ENCODE data around the gene GPR84.

DNA sequence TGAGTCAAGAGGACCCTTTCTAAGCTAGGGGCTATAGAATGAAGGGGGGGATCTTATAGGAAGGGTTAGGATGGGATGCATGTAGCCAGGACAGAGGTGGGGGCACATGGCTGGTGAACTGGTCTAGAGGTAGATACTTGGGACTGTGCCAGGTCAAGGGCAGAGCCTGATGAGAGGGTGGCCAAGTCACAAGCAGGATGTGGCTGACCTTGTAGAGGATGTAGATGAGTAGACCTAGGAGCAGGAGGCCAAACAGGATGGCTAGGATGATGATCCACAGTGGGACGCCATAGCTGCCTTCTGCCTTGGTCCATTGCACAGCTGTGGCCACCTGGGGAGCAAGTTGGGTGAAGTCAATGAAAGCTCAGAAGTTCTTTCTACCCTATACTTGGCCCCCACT, 32.9 kb upstream of the GPR84 start:
- TF ChIP-seq, protein P1, sequence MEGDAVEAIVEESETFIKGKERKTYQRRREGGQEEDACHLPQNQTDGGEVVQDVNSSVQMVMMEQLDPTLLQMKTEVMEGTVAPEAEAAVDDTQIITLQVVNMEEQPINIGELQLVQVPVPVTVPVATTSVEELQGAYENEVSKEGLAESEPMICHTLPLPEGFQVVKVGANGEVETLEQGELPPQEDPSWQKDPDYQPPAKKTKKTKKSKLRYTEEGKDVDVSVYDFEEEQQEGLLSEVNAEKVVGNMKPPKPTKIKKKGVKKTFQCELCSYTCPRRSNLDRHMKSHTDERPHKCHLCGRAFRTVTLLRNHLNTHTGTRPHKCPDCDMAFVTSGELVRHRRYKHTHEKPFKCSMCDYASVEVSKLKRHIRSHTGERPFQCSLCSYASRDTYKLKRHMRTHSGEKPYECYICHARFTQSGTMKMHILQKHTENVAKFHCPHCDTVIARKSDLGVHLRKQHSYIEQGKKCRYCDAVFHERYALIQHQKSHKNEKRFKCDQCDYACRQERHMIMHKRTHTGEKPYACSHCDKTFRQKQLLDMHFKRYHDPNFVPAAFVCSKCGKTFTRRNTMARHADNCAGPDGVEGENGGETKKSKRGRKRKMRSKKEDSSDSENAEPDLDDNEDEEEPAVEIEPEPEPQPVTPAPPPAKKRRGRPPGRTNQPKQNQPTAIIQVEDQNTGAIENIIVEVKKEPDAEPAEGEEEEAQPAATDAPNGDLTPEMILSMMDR (IDR thresholded peaks at IDR 0.05; ENCODE audit: borderline replicate concordance, extremely low read depth, low read length, poor library complexity, severe bottlenecking): no peak
- no peak for TF ChIP-seq EZH2 (IDR thresholded peaks at IDR 0.05; ENCODE audit: borderline replicate concordance, low read depth, low read length, severe bottlenecking)

Data from DND-41 (cell line).